ENCODE measurements around the gene ARL17B. TPM values are rescaled to one million over a fixed set of nuclear protein-coding genes. Genes with fewer than 3 reads are reported as not detected.
A peak's percentile ranks its signal among the peaks of the same experiment; 100 is the strongest.
"Not testable (repeated sequence)": the region's sequence is repeated elsewhere in the genome, so short reads cannot be mapped to it uniquely, and the experiment has no call there.

The ARL17B gene
- total RNA-seq (2021) (32.1 and 35.0 TPM in 2 replicates), Bru-seq, nascent RNA (percentile 58 among the genes with signal in this experiment), BruChase-seq, experiment 1, labeled RNA remaining after a 2-hour chase (percentile 65 among the genes with signal in this experiment), BruChase-seq, experiment 2, labeled RNA remaining after a 6-hour chase (percentile 54 among the genes with signal in this experiment)
- long read RNA-seq, transcript ARL17B-202 (4 exons, 743 nt): major isoform, 14 of 62 reads
- long read RNA-seq, partial matches to known transcripts: 1 of 62 reads
- long read RNA-seq, other reads (novel, unspliced or antisense): 46 of 62 reads

GRCh38 chr17:46361755-46362154 is at the start of gene ARL17B:
TSS of gene ARL17B (minus strand) at chr17:46361766. CDS start at chr17:46358397, 3,369 bp downstream.
- peak in 1 of 2 experiments; percentile 92 for DNase-seq
- H4K20me1 ChIP-seq (ENCODE audit: insufficient read depth); H3K4me1 ChIP-seq (replicated peaks; ENCODE audit: insufficient read depth); H3K27me3 ChIP-seq (ENCODE audit: insufficient read depth, low read depth); H3K79me2 ChIP-seq (ENCODE audit: low read depth); H3K4me3 ChIP-seq; H3K36me3 ChIP-seq (ENCODE audit: low read depth); H3K9me3 ChIP-seq (ENCODE audit: insufficient read depth, low read depth); intact Hi-C loops (cut with micrococcal nuclease; ENCODE audit: unreplicated experiment); POLR2A ChIA-PET (ENCODE audit: unreplicated experiment); CTCF ChIA-PET; H3F3A ChIP-seq (ENCODE audit: insufficient read depth, low read depth); H3K27ac ChIP-seq; H3K4me2 ChIP-seq; H3K9me2 ChIP-seq (ENCODE audit: insufficient read depth); H2AFZ ChIP-seq: not testable (repeated sequence)
- TSS peak; percentile 64 for BruUV-seq (replicated peaks)

DNA sequence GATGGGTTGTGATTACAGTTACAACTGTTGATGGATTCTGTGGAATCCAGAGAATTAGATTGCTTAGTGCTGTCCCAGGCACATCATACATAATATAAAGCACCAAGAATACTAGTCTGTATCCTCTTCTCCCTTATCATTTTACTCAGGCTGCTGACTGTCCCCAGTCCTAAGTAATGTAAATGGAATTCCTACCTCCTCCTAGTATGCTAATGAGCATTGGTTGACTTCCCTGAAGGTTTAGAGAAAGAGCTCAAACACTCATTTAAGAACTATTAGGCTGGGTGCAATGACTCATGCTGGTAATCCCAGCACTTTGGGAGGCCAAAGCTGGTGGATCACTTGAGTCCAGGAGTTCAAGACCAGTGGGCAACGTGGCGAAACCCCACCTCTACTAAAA is 48.3 kb upstream of the ARL17B start:
- H3F3A ChIP-seq (ENCODE audit: insufficient read depth, low read depth); DNase-seq; intact Hi-C loops (cut with micrococcal nuclease; ENCODE audit: unreplicated experiment); H3K79me2 ChIP-seq (ENCODE audit: low read depth); H3K4me3 ChIP-seq; POLR2A ChIA-PET (ENCODE audit: unreplicated experiment); H2AFZ ChIP-seq; H3K36me3 ChIP-seq (ENCODE audit: low read depth); H3K9me3 ChIP-seq (ENCODE audit: insufficient read depth, low read depth); H3K27me3 ChIP-seq (ENCODE audit: insufficient read depth, low read depth); H3K27ac ChIP-seq; H3K9me2 ChIP-seq (ENCODE audit: insufficient read depth); H4K20me1 ChIP-seq (ENCODE audit: insufficient read depth); H3K4me1 ChIP-seq (replicated peaks; ENCODE audit: insufficient read depth); CTCF ChIA-PET; H3K4me2 ChIP-seq; BruUV-seq (replicated peaks): not testable (repeated sequence)

GRCh38 chr17:46407155-46407554 is 45.6 kb upstream of the ARL17B start:
- H3K27me3 ChIP-seq (ENCODE audit: insufficient read depth, low read depth); H3F3A ChIP-seq (ENCODE audit: insufficient read depth, low read depth); H3K36me3 ChIP-seq (ENCODE audit: low read depth); BruUV-seq (replicated peaks); H3K9me2 ChIP-seq (ENCODE audit: insufficient read depth); H3K9me3 ChIP-seq (ENCODE audit: insufficient read depth, low read depth); POLR2A ChIA-PET (ENCODE audit: unreplicated experiment); H4K20me1 ChIP-seq (ENCODE audit: insufficient read depth); H3K27ac ChIP-seq; H3K79me2 ChIP-seq (ENCODE audit: low read depth); DNase-seq; H3K4me1 ChIP-seq (replicated peaks; ENCODE audit: insufficient read depth); H3K4me2 ChIP-seq; CTCF ChIA-PET; H2AFZ ChIP-seq; intact Hi-C loops (cut with micrococcal nuclease; ENCODE audit: unreplicated experiment); H3K4me3 ChIP-seq: not testable (repeated sequence)

GRCh38 chr17:46401033-46401787 is 39.6 kb upstream of the ARL17B start:
- intact Hi-C loops (cut with micrococcal nuclease; ENCODE audit: unreplicated experiment); CTCF ChIA-PET; BruUV-seq (replicated peaks); H3K27ac ChIP-seq; H3K36me3 ChIP-seq (ENCODE audit: low read depth); H3K4me2 ChIP-seq; H3K9me2 ChIP-seq (ENCODE audit: insufficient read depth); H2AFZ ChIP-seq; H3K4me1 ChIP-seq (replicated peaks; ENCODE audit: insufficient read depth); DNase-seq; H3K79me2 ChIP-seq (ENCODE audit: low read depth); H3K4me3 ChIP-seq; H3K9me3 ChIP-seq (ENCODE audit: insufficient read depth, low read depth); H4K20me1 ChIP-seq (ENCODE audit: insufficient read depth); H3K27me3 ChIP-seq (ENCODE audit: insufficient read depth, low read depth); H3F3A ChIP-seq (ENCODE audit: insufficient read depth, low read depth); POLR2A ChIA-PET (ENCODE audit: unreplicated experiment): not testable (repeated sequence)

- H3F3A ChIP-seq (ENCODE audit: insufficient read depth, low read depth); H3K4me1 ChIP-seq (replicated peaks; ENCODE audit: insufficient read depth); H2AFZ ChIP-seq; H3K79me2 ChIP-seq (ENCODE audit: low read depth); H3K27me3 ChIP-seq (ENCODE audit: insufficient read depth, low read depth); POLR2A ChIA-PET (ENCODE audit: unreplicated experiment); BruUV-seq (replicated peaks); H3K9me2 ChIP-seq (ENCODE audit: insufficient read depth); H3K27ac ChIP-seq; CTCF ChIA-PET; H3K4me2 ChIP-seq; H3K9me3 ChIP-seq (ENCODE audit: insufficient read depth, low read depth); H4K20me1 ChIP-seq (ENCODE audit: insufficient read depth); H3K4me3 ChIP-seq; H3K36me3 ChIP-seq (ENCODE audit: low read depth); DNase-seq; intact Hi-C loops (cut with micrococcal nuclease; ENCODE audit: unreplicated experiment): not testable (repeated sequence)
Measured at GRCh38 chr17:46400543-46400942, 39.0 kb upstream of the ARL17B start.

DNA sequence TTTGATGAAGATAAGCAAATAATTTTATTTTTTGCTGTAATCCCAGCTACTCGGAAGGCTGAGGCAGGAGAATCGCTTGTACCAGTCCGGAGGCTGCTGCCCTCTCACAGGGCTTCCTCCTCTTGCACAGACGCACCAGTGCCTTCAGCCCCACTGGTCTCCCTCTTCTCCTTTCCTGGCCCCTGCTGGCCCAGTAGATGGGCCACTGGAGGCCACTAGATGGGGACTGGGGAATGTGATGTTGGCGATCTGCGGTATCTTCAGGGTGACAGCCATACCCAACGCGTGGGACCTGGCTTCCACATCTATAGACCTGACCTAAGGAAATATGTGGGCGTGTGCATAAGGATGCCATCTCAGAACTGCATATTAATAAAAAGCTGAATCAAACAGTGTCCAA is 38.4 kb upstream of the ARL17B start:
- H3K4me3 ChIP-seq; BruUV-seq (replicated peaks); H2AFZ ChIP-seq; H3K79me2 ChIP-seq (ENCODE audit: low read depth); H3K9me3 ChIP-seq (ENCODE audit: insufficient read depth, low read depth); H3K9me2 ChIP-seq (ENCODE audit: insufficient read depth); H3F3A ChIP-seq (ENCODE audit: insufficient read depth, low read depth); H4K20me1 ChIP-seq (ENCODE audit: insufficient read depth); DNase-seq; POLR2A ChIA-PET (ENCODE audit: unreplicated experiment); CTCF ChIA-PET; H3K27ac ChIP-seq; H3K27me3 ChIP-seq (ENCODE audit: insufficient read depth, low read depth); H3K4me2 ChIP-seq; H3K4me1 ChIP-seq (replicated peaks; ENCODE audit: insufficient read depth); H3K36me3 ChIP-seq (ENCODE audit: low read depth); intact Hi-C loops (cut with micrococcal nuclease; ENCODE audit: unreplicated experiment): not testable (repeated sequence)

DNA sequence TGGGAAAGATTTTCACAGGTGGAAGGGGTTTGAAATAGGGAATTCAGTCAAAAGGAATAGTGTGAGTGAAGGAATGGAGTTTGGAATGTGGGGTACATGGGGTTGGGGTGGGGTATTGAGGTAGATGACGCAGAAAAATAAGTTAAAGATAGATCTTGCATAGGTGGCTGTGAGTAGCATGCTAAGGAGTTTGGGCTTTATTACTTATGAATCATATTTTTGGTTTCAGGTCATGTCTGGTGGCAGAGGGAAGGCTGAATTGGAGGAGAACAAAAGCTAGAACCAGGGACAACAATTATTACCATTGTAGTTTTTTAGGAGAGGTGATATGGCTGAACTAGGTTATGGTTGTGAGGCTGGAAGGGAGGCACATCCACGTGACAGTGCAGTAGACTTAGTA is 34.7 kb upstream of the ARL17B start:
- H3K27me3 ChIP-seq (ENCODE audit: insufficient read depth, low read depth); H3K9me2 ChIP-seq (ENCODE audit: insufficient read depth); H3K4me2 ChIP-seq; POLR2A ChIA-PET (ENCODE audit: unreplicated experiment); H3K36me3 ChIP-seq (ENCODE audit: low read depth); H2AFZ ChIP-seq; H3K79me2 ChIP-seq (ENCODE audit: low read depth); H3K9me3 ChIP-seq (ENCODE audit: insufficient read depth, low read depth); BruUV-seq (replicated peaks); H3K27ac ChIP-seq; intact Hi-C loops (cut with micrococcal nuclease; ENCODE audit: unreplicated experiment); H3F3A ChIP-seq (ENCODE audit: insufficient read depth, low read depth); H3K4me3 ChIP-seq; H3K4me1 ChIP-seq (replicated peaks; ENCODE audit: insufficient read depth); DNase-seq; CTCF ChIA-PET; H4K20me1 ChIP-seq (ENCODE audit: insufficient read depth): not testable (repeated sequence)

Data from PC-9 (cell line).